Glutamatergic neuron (in vitro differentiated cells): Measurements from ENCODE around the gene BCKDHA. TPM values are rescaled to one million over a fixed set of nuclear protein-coding genes. Genes with fewer than 3 reads are reported as not detected.

ENCODE experiments used
- DNase-seq: peaks from one replicate; pipeline ENCODE4 v3.0.0; 2022
- H3K27ac Mint-ChIP-seq: one replicate; pipeline ENCODE4 v1.8.0; 2020; ENCODE audit warnings: mild to moderate bottlenecking, mixed read lengths, inconsistent platforms; ENCODE audit not compliant: unreplicated experiment
- H3K27me3 Mint-ChIP-seq: one replicate; pipeline ENCODE4 v1.8.0; 2020; ENCODE audit warnings: mild to moderate bottlenecking, moderate library complexity, mixed read lengths, inconsistent platforms; ENCODE audit not compliant: unreplicated experiment
- H3K36me3 Mint-ChIP-seq: one replicate; pipeline ENCODE4 v1.8.0; 2020; ENCODE audit warnings: mild to moderate bottlenecking, mixed read lengths, inconsistent platforms; ENCODE audit not compliant: unreplicated experiment
- H3K4me1 Mint-ChIP-seq: one replicate; pipeline ENCODE4 v1.8.0; 2020; ENCODE audit warnings: mild to moderate bottlenecking, low read depth, mixed read lengths, inconsistent platforms; ENCODE audit not compliant: unreplicated experiment
- H3K4me3 Mint-ChIP-seq: one replicate; pipeline ENCODE4 v1.8.0; 2020; ENCODE audit warnings: mild to moderate bottlenecking, mixed read lengths, inconsistent platforms; ENCODE audit not compliant: unreplicated experiment
- H3K9me3 Mint-ChIP-seq: one replicate; pipeline ENCODE4 v1.8.0; 2020; ENCODE audit warnings: mild to moderate bottlenecking, moderate library complexity, mixed read lengths, inconsistent platforms; ENCODE audit not compliant: unreplicated experiment
- total RNA-seq: library from RNA; stranded (reverse); fragmentation: NEBNext Ultra II Directional; extraction: Animal tissue kit (Norgen Biotek cat#: 25700); gene quantifications from one replicate; pipeline ENCODE4 v1.2.1, GENCODE V29; 2021; ENCODE audit not compliant: unreplicated experiment
- TF ChIP-seq, protein P1 (sequence below): fragments of 200-600 bp; sonication (generic); IDR thresholded peaks from one replicate; pipeline ENCODE4 v1.5.0; 2021; ENCODE audit not compliant: partially characterized antibody, unreplicated experiment

BCKDHA gene
- total RNA-seq, 1 donor from 2014 or later, result 11.0 TPM

DNA sequence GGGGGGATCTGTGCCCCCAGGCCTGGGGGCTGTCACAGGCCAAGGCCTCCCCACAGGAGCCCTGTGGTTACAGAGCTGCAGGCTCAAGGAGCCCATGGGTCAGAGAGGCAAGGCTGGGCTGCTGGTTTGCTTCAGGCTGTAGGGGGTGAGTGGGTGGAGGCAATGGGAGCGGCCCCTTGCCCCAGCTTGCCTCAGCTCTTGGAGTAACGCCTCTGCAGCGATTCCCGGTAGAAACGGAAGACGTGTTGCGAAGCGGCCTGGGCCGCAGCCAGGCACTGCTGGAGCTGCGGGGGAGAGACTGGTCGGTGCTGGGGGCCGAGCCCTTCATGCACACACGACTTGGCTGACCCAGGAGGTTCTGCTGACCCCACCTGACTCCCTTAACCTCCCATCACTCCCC lies 11.2 kb upstream of the BCKDHA start:
- H3K27me3 Mint-ChIP-seq, result peaks cover 2% of the 10 kb centered on the region
- TF ChIP-seq, protein P1, sequence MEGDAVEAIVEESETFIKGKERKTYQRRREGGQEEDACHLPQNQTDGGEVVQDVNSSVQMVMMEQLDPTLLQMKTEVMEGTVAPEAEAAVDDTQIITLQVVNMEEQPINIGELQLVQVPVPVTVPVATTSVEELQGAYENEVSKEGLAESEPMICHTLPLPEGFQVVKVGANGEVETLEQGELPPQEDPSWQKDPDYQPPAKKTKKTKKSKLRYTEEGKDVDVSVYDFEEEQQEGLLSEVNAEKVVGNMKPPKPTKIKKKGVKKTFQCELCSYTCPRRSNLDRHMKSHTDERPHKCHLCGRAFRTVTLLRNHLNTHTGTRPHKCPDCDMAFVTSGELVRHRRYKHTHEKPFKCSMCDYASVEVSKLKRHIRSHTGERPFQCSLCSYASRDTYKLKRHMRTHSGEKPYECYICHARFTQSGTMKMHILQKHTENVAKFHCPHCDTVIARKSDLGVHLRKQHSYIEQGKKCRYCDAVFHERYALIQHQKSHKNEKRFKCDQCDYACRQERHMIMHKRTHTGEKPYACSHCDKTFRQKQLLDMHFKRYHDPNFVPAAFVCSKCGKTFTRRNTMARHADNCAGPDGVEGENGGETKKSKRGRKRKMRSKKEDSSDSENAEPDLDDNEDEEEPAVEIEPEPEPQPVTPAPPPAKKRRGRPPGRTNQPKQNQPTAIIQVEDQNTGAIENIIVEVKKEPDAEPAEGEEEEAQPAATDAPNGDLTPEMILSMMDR, result no peak
- no peaks in the 10 kb centered on the region for H3K36me3 Mint-ChIP-seq
- no peak overlapping the region for H3K27ac Mint-ChIP-seq
- H3K4me1 Mint-ChIP-seq, result no peaks in the 10 kb centered on the region
- peaks cover 5% of the 10 kb centered on the region for H3K9me3 Mint-ChIP-seq
- H3K4me3 Mint-ChIP-seq, result no peak overlapping the region
- DNase-seq, result no peak

DNA sequence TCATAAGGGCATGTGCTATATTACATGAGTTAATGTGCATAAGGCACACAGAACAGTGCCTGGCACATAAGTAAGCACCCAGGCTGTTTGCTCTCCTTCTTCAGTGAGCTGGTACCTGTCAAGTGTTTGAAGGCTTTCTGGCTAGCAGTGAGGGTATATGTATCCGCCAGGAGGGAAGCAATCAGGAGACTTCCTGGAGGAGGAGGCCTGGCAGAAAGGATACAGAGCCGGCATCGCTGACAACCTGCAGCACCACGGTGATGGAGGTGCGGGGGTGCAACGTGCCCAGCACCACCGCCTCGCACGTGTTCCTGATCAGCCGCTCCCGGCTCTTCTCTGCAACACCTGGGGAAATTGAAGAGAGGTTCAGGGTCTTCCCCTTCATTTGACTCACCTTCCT lies 6.0 kb upstream of the BCKDHA start:
- no peak overlapping the region for H3K27ac Mint-ChIP-seq
- no peak overlapping the region for H3K4me3 Mint-ChIP-seq
- no peak for DNase-seq
- peaks cover 9% of the 10 kb centered on the region for H3K9me3 Mint-ChIP-seq
- H3K4me1 Mint-ChIP-seq, result peaks cover 8% of the 10 kb centered on the region
- no peaks in the 10 kb centered on the region for H3K27me3 Mint-ChIP-seq
- TF ChIP-seq, protein P1, result no peak
- H3K36me3 Mint-ChIP-seq, result no peaks in the 10 kb centered on the region

GRCh38 chr19:41392775-41393174 lies 4.8 kb upstream of the BCKDHA start:
- no peak overlapping the region for H3K27ac Mint-ChIP-seq
- H3K4me1 Mint-ChIP-seq, result peaks cover 8% of the 10 kb centered on the region
- DNase-seq, result no peak
- H3K4me3 Mint-ChIP-seq, result no peak overlapping the region
- TF ChIP-seq, protein P1, result no peak
- H3K36me3 Mint-ChIP-seq, result no peaks in the 10 kb centered on the region
- peaks cover 6% of the 10 kb centered on the region for H3K27me3 Mint-ChIP-seq
- H3K9me3 Mint-ChIP-seq, result peaks cover 13% of the 10 kb centered on the region

DNA sequence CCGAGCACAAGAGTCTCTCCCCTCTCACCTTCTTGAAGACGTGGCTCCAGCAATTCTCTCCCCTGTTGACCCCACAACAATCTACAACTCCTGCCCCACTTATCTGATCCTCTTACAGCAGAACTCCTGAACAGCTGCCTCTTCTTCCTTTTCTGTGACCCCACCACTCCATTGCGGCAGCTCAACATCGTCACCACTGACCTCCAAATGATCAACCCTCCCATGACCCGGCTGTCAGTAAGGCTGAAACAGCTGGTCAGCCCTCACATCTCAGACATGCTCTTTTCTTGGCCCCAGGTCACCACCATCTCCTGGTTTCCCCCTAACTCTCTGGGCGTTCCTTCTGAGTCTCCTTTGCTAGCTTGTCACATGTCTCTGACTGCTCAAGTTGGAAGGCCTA lies 2.3 kb upstream of the BCKDHA start:
- TF ChIP-seq, protein P1, result no peak
- no peak for DNase-seq
- Mint-ChIP-seq H3K9me3 (peaks cover 13% of the 10 kb centered on the region), H3K36me3 (no peaks in the 10 kb centered on the region), H3K4me3 (peak overlapping the region; percentile 61), H3K4me1 (peaks cover 20% of the 10 kb centered on the region), H3K27me3 (peaks cover 6% of the 10 kb centered on the region), H3K27ac (peak overlapping the region; percentile 14)

- H3K27ac Mint-ChIP-seq, result peak overlapping the region; percentile 99
- TF ChIP-seq, protein P1, result no peak
- no peak for DNase-seq
Observed at GRCh38 chr19:41398050-41398418, 416 bp downstream of the BCKDHA start.

More at GRCh38 chr19:41398050-41398418, 416 bp downstream of the BCKDHA start:
- peaks cover 6% of the 10 kb centered on the region for H3K27me3 Mint-ChIP-seq
- H3K36me3 Mint-ChIP-seq, result no peaks in the 10 kb centered on the region
- H3K4me3 Mint-ChIP-seq, result peak overlapping the region; percentile 97
- peaks cover 11% of the 10 kb centered on the region for H3K9me3 Mint-ChIP-seq
- peaks cover 20% of the 10 kb centered on the region for H3K4me1 Mint-ChIP-seq
